ENCODE results near the gene ARID4B.

DNA sequence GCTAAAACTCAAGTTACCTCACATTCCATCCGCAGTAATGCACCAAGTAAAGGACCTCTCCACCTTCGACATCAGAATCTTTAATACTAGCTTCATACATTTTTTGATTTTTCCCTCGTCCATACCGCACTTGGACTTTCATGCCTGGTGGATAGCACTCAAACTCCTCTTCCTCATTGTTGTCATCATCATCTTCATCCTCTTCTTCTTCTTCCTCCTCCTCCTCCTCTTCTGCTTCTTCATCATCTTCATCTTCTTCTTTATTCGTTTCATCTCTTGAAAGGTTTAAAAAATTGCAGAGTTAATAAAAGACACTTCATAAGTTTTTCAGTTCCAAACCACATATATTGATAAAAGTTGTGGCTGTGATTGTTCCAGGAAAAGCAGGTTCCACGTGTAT is 114.2 kb downstream of the ARID4B start:
- no peak for TF ChIP-seq SPI1 (IDR thresholded peaks at IDR 0.05; ENCODE audit: borderline replicate concordance, low read depth)
- TF ChIP-seq, protein P1, sequence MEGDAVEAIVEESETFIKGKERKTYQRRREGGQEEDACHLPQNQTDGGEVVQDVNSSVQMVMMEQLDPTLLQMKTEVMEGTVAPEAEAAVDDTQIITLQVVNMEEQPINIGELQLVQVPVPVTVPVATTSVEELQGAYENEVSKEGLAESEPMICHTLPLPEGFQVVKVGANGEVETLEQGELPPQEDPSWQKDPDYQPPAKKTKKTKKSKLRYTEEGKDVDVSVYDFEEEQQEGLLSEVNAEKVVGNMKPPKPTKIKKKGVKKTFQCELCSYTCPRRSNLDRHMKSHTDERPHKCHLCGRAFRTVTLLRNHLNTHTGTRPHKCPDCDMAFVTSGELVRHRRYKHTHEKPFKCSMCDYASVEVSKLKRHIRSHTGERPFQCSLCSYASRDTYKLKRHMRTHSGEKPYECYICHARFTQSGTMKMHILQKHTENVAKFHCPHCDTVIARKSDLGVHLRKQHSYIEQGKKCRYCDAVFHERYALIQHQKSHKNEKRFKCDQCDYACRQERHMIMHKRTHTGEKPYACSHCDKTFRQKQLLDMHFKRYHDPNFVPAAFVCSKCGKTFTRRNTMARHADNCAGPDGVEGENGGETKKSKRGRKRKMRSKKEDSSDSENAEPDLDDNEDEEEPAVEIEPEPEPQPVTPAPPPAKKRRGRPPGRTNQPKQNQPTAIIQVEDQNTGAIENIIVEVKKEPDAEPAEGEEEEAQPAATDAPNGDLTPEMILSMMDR (IDR thresholded peaks at IDR 0.05; ENCODE audit: insufficient read depth, low read length) = no peak
- TF ChIP-seq POLR2AphosphoS5 (IDR thresholded peaks at IDR 0.05; ENCODE audit: low read depth) = no peak
- TF ChIP-seq GABPA (IDR thresholded peaks at IDR 0.05; ENCODE audit: low read depth) = no peak
